ENCODE results near the gene TSHZ2.

GRCh38 chr20:52958211-52958610 is 13.9 kb upstream of the TSHZ2 start:
- TF ChIP-seq POLR2A (IDR thresholded peaks at IDR 0.05; ENCODE audit: low read depth, low read length) (no peak), POLR2AphosphoS5 (IDR thresholded peaks at IDR 0.05; ENCODE audit: low read depth, low read length) (no peak)

Measured in GM12892 (cell line).